Measurements from ENCODE around the gene DRC1. TPM values are rescaled to one million over a fixed set of nuclear protein-coding genes. Genes with fewer than 3 reads are reported as not detected.

DRC1 gene
- polyA plus RNA-seq, 2 of the 4 experiments (the other 2 are of a cell fraction) = 0.21 to 0.39 TPM

DNA sequence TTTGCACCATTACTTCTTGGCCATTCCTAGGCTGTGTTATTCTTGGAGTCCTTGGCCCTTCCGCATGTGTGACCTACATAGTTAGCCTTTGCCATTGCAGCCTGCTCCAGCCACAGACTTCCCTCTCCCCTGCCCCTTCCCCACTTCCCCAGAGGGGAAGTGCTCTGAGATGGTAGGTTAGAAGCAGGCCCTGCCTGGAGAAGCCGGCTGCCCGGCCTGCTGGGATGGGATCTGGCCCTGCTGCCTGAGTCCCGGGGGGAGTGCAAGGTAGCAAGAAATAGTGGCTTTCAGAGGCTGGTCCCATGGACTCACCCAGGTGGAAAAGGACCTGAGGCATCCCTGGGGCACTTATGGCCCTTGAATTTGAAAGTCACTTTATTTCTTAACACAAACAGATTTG lies 104.6 kb downstream of the DRC1 start:
- ChIA-PET POLR2A (no interaction called here), CTCF (interaction anchor here (0.8 to 13.8 kb wide), 4 partner anchors 10 to 322 kb away, joined by 3 to 167 read pairs (median 5); no protein-coding TSS in a partner anchor)
- FAIRE-seq (no peak), DNase-seq (ENCODE audit: low read depth in 1 of 2, low spot score in 1 of 2) (no peak), ATAC-seq (no peak)
- Histone ChIP-seq H3K4me2 (no peak overlapping the region), H3K9me3 (no peaks in the 10 kb centered on the region), H3K27ac (no peak overlapping the region), H3K4me1 (peaks cover 5% of the 10 kb centered on the region; the same call in 1 of the 3 replicates), H3K4me3 (no peak overlapping the region)
- WGBS (ENCODE audit: missing lambda C conversion rate) = 75% methylated on average over 4 of the region's 4 CpGs
- TF ChIP-seq JUNB (IDR thresholded peaks at IDR 0.05) (no peak), EHMT2 (IDR thresholded peaks at IDR 0.05; ENCODE audit: low read depth) (no peak), RCOR1 (IDR thresholded peaks at IDR 0.05; ENCODE audit: low read depth, low read length) (no peak), PBX3 (IDR thresholded peaks at IDR 0.05) (no peak), HOXB13 (CRISPR knock-in tag; IDR thresholded peaks at IDR 0.05; ENCODE audit: low read depth) (no peak), CEBPB (IDR thresholded peaks at IDR 0.05) (no peak), POLR2A (IDR thresholded peaks at IDR 0.05; ENCODE audit: low read length) (no peak), HEYL (CRISPR knock-in tag; IDR thresholded peaks at IDR 0.05) (no peak), TFCP2L1 (CRISPR knock-in tag; IDR thresholded peaks at IDR 0.05) (no peak), POLR2AphosphoS2 (conservative IDR thresholded peaks at IDR 0.05; ENCODE audit: low read length) (no peak), CBX2 (IDR thresholded peaks at IDR 0.05; ENCODE audit: borderline replicate concordance, low read depth) (no peak), MAFK (IDR thresholded peaks at IDR 0.05; ENCODE audit: partially characterized antibody) (no peak), ZC3H11A (IDR thresholded peaks at IDR 0.05) (no peak), ZFP36 (IDR thresholded peaks at IDR 0.05; ENCODE audit: borderline replicate concordance, partially characterized antibody) (no peak), GATA3 (IDR thresholded peaks at IDR 0.05; ENCODE audit: borderline replicate concordance) (no peak), BHLHE40 (IDR thresholded peaks at IDR 0.05; ENCODE audit: low read depth, low read length) (no peak), HOXA7 (CRISPR knock-in tag; IDR thresholded peaks at IDR 0.05) (no peak), BCL3 (IDR thresholded peaks at IDR 0.05) (no peak), CHD4 (IDR thresholded peaks at IDR 0.05; ENCODE audit: borderline replicate concordance) (no peak)

Other genes with a start within 250 kb of the DRC1 start
- 5.1 and 6.6 TPM in 2 replicates for gene GAREM2, start 228.8 kb upstream of the DRC1 start, polyA plus RNA-seq (2011; rRNA removed)
- gene GAREM2, start 228.8 kb upstream of the DRC1 start, polyA plus RNA-seq (2017; fragmentation: RNase III; extraction: RNeasy Plus Mini Kit Qiagen cat#74134 plus additional on column Dnase treatment) = 4.5 to 5.9 TPM (median 5.6 TPM) in 3 replicates
- gene HADHA, start 157.3 kb upstream of the DRC1 start, polyA plus RNA-seq (2011; rRNA removed) = 161 and 174 TPM in 2 replicates
- 122 to 123 TPM (median 122 TPM) in 3 replicates for gene HADHA, start 157.3 kb upstream of the DRC1 start, polyA plus RNA-seq (2017; fragmentation: RNase III; extraction: RNeasy Plus Mini Kit Qiagen cat#74134 plus additional on column Dnase treatment)
- 161 and 173 TPM in 2 replicates for gene HADHB, start 157.0 kb upstream of the DRC1 start, polyA plus RNA-seq (2011; rRNA removed)
- 93.1 to 102 TPM (median 95.4 TPM) in 3 replicates for gene HADHB, start 157.0 kb upstream of the DRC1 start, polyA plus RNA-seq (2017; fragmentation: RNase III; extraction: RNeasy Plus Mini Kit Qiagen cat#74134 plus additional on column Dnase treatment)
- gene SELENOI, start 55.8 kb upstream of the DRC1 start, polyA plus RNA-seq (2011; rRNA removed) = 30.5 and 38.7 TPM in 2 replicates
- 16.4 to 18.2 TPM (median 17.9 TPM) in 3 replicates for gene SELENOI, start 55.8 kb upstream of the DRC1 start, polyA plus RNA-seq (2017; fragmentation: RNase III; extraction: RNeasy Plus Mini Kit Qiagen cat#74134 plus additional on column Dnase treatment)
- 0.21 and 0.22 TPM in 2 replicates for gene ADGRF3, start 55.1 kb upstream of the DRC1 start, polyA plus RNA-seq (2011; rRNA removed)
- 0.12 to 0.80 TPM (median 0.38 TPM) in 3 replicates for gene ADGRF3, start 55.1 kb upstream of the DRC1 start, polyA plus RNA-seq (2017; fragmentation: RNase III; extraction: RNeasy Plus Mini Kit Qiagen cat#74134 plus additional on column Dnase treatment)
- 0.13 and 0.22 TPM in 2 replicates for gene OTOF, start 76.2 kb downstream of the DRC1 start, polyA plus RNA-seq (2011; rRNA removed)
- gene OTOF, start 76.2 kb downstream of the DRC1 start, polyA plus RNA-seq (2017; fragmentation: RNase III; extraction: RNeasy Plus Mini Kit Qiagen cat#74134 plus additional on column Dnase treatment) = 0.05 to 0.18 TPM (median 0.08 TPM) in 3 replicates
- gene CIB4, start 239.4 kb downstream of the DRC1 start, polyA plus RNA-seq (2011; rRNA removed) = 1.0 and 2.7 TPM in 2 replicates
- gene CIB4, start 239.4 kb downstream of the DRC1 start, polyA plus RNA-seq (2017; fragmentation: RNase III; extraction: RNeasy Plus Mini Kit Qiagen cat#74134 plus additional on column Dnase treatment) = 0.30 to 0.76 TPM in 2 of 3 replicates, not detected in the other